HepG2 (cell line): ENCODE measurements around the gene MFGE8.

Experiments
- ERF ChIP-seq: IDR thresholded peaks from 2 replicates; pipeline ENCODE4 v1.6.1; 2018; ENCODE audit warnings: missing biosample characterization, missing genetic modification reagents
- HNRNPUL1 ChIP-seq: fragments of 200-400 bp; formaldehyde crosslinking; IDR thresholded peaks from 2 replicates; pipeline ENCODE4 v1.6.1; 2017; ENCODE audit warnings: low read depth, mild to moderate bottlenecking, low read length, moderate library complexity
- JUND ChIP-seq: sonication (generic); formaldehyde crosslinking; IDR thresholded peaks from 2 replicates; pipeline ENCODE4 v1.8.0; 2022; ENCODE audit warnings: mild to moderate bottlenecking, missing genetic modification reagents
- POLR2A ChIP-seq, 2 experiments: IDR thresholded peaks; 2 replicates each; pipeline ENCODE4 v1.6.1; 2011; ENCODE audit warnings: low read depth in 2 of 2, low read length in 2 of 2, mild to moderate bottlenecking in 1 of 2, moderate library complexity in 1 of 2; ENCODE audit not compliant: insufficient read depth in 1 of 2
- STAT5B ChIP-seq: sonication (generic); formaldehyde crosslinking; IDR thresholded peaks from 2 replicates; pipeline ENCODE4 v1.4.0; 2020; ENCODE audit warnings: missing genetic modification reagents
- YY1 ChIP-seq: IDR thresholded peaks from 2 replicates; pipeline ENCODE4 v1.6.1; 2011; ENCODE audit warnings: low read length, low read depth, moderate library complexity, mild to moderate bottlenecking; ENCODE audit not compliant: insufficient read depth, insufficient replicate concordance
- ZNF44 ChIP-seq: sonication (generic); formaldehyde crosslinking; IDR thresholded peaks from 2 replicates; pipeline ENCODE4 v1.5.1; 2020; ENCODE audit warnings: mild to moderate bottlenecking, missing genetic modification reagents
- ZNF563 ChIP-seq: sonication (generic); formaldehyde crosslinking; IDR thresholded peaks from 2 replicates; pipeline ENCODE4 v1.8.0; 2022; ENCODE audit warnings: mild to moderate bottlenecking, moderate library complexity, missing genetic modification reagents
- ZNF644 ChIP-seq: IDR thresholded peaks from 2 replicates; pipeline ENCODE4 v1.6.1; 2016; ENCODE audit warnings: low read depth
- ZNF674 ChIP-seq: sonication (generic); formaldehyde crosslinking; IDR thresholded peaks from 2 replicates; pipeline ENCODE4 v1.5.0; 2020; ENCODE audit warnings: low read depth, mild to moderate bottlenecking, missing genetic modification reagents
- ZSCAN12 ChIP-seq: sonication (generic); formaldehyde crosslinking; IDR thresholded peaks from 2 replicates; pipeline ENCODE4 v1.9.0; 2021; ENCODE audit warnings: mild to moderate bottlenecking, missing genetic modification reagents
- TF ChIP-seq, protein P1 (sequence below): sonication (generic); formaldehyde crosslinking; IDR thresholded peaks from 2 replicates; pipeline ENCODE4 v1.5.0; 2020; ENCODE audit warnings: mild to moderate bottlenecking, missing genetic modification reagents, moderate library complexity
- TF ChIP-seq, protein P2 (sequence below), 2 experiments: IDR thresholded peaks; 2 replicates each; pipeline ENCODE4 v1.6.1; 2011 to 2012; ENCODE audit warnings: low read length in 2 of 2, borderline replicate concordance in 1 of 2, low read depth in 1 of 2, mild to moderate bottlenecking in 1 of 2, moderate library complexity in 1 of 2

DNA sequence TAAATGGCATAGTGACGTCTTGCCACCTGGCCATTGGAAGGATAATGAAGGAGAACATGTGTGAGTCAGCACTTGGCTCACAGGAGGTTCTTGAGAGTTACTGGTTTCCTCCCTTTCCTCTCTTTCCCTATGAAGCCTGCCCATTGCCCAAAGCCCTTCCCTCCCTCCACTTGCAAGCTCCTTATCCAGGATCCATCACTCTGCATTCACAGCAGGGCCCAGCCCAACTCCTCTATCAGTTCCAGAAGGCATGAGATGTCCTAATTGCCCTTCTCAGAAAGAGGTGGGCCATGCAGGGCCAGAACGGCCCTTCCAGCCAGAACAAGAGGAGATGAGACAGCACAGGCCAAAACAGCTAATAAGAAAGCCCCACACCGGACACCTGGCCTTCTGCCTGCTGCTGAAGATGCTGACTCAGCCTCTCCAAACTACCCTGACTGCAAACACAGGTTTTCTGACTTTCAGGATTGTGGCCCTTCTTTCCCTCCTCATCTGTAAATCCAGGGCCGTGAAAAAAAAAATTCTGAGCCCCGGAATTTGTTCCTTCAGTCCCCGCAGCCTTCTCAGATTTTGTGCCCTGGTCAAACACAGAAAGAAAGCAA, 47.6 kb downstream of the MFGE8 start:
- TF ChIP-seq ZSCAN12 (no peak), ERF (CRISPR knock-in tag) (no peak), STAT5B (no peak), ZNF563 (CRISPR knock-in tag) (no peak), ZNF44 (CRISPR knock-in tag) (no peak), YY1 (no peak), HNRNPUL1 (no peak), JUND (CRISPR knock-in tag) (no peak), POLR2A (IDR thresholded peaks at IDR 0.05; ENCODE audit: insufficient read depth in 1 of 2, low read depth in 2 of 2, low read length in 2 of 2) (no peak), ZNF674 (CRISPR knock-in tag) (no peak), ZNF644 (CRISPR knock-in tag) (no peak)
- TF ChIP-seq, protein P1, sequence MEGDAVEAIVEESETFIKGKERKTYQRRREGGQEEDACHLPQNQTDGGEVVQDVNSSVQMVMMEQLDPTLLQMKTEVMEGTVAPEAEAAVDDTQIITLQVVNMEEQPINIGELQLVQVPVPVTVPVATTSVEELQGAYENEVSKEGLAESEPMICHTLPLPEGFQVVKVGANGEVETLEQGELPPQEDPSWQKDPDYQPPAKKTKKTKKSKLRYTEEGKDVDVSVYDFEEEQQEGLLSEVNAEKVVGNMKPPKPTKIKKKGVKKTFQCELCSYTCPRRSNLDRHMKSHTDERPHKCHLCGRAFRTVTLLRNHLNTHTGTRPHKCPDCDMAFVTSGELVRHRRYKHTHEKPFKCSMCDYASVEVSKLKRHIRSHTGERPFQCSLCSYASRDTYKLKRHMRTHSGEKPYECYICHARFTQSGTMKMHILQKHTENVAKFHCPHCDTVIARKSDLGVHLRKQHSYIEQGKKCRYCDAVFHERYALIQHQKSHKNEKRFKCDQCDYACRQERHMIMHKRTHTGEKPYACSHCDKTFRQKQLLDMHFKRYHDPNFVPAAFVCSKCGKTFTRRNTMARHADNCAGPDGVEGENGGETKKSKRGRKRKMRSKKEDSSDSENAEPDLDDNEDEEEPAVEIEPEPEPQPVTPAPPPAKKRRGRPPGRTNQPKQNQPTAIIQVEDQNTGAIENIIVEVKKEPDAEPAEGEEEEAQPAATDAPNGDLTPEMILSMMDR (CRISPR knock-in tag) = no peak
- TF ChIP-seq, protein P2, sequence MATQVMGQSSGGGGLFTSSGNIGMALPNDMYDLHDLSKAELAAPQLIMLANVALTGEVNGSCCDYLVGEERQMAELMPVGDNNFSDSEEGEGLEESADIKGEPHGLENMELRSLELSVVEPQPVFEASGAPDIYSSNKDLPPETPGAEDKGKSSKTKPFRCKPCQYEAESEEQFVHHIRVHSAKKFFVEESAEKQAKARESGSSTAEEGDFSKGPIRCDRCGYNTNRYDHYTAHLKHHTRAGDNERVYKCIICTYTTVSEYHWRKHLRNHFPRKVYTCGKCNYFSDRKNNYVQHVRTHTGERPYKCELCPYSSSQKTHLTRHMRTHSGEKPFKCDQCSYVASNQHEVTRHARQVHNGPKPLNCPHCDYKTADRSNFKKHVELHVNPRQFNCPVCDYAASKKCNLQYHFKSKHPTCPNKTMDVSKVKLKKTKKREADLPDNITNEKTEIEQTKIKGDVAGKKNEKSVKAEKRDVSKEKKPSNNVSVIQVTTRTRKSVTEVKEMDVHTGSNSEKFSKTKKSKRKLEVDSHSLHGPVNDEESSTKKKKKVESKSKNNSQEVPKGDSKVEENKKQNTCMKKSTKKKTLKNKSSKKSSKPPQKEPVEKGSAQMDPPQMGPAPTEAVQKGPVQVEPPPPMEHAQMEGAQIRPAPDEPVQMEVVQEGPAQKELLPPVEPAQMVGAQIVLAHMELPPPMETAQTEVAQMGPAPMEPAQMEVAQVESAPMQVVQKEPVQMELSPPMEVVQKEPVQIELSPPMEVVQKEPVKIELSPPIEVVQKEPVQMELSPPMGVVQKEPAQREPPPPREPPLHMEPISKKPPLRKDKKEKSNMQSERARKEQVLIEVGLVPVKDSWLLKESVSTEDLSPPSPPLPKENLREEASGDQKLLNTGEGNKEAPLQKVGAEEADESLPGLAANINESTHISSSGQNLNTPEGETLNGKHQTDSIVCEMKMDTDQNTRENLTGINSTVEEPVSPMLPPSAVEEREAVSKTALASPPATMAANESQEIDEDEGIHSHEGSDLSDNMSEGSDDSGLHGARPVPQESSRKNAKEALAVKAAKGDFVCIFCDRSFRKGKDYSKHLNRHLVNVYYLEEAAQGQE (IDR thresholded peaks at IDR 0.05; ENCODE audit: borderline replicate concordance in 1 of 2, low read depth in 1 of 2, low read length in 2 of 2) = no peak
